ENCODE results near the gene TMED1. TPM values are rescaled to one million over a fixed set of nuclear protein-coding genes. Genes with fewer than 3 reads are reported as not detected.
A peak's percentile ranks its signal among the peaks of the same experiment; 100 is the strongest.

TMED1 gene
- total and polyA plus RNA-seq, 2 of the 13 experiments (the other 11 are each of a cell fraction or from before 2014, with no cell fraction given) = 48.3 to 51.8 TPM

GRCh38 chr19:10836479-10837330 lies 693 bp upstream of the TMED1 start (continued):
- TF ChIP-seq TCF12 (IDR thresholded peaks at IDR 0.05) (no peak), TCF12 (CRISPR knock-in tag; IDR thresholded peaks at IDR 0.05) (no peak), PHF20 (CRISPR knock-in tag; IDR thresholded peaks at IDR 0.05) (peak; percentile 60; the same call in 1 of the 2 replicates), ZNF17 (CRISPR knock-in tag; IDR thresholded peaks at IDR 0.05) (no peak), ZNF362 (CRISPR knock-in tag; IDR thresholded peaks at IDR 0.05; ENCODE audit: borderline replicate concordance) (peak; percentile 3; the same call in 1 of the 2 replicates), NKX3-1 (CRISPR knock-in tag; IDR thresholded peaks at IDR 0.05) (0 out of 2 replicates have a peak, but pooled peaks have one; percentile 76), ZNF773 (CRISPR knock-in tag; IDR thresholded peaks at IDR 0.05; ENCODE audit: borderline replicate concordance) (peak; percentile 72; the same call in 1 of the 2 replicates), ZNF512 (CRISPR knock-in tag; IDR thresholded peaks at IDR 0.05) (no peak), IRF9 (CRISPR knock-in tag; IDR thresholded peaks at IDR 0.05; ENCODE audit: borderline replicate concordance) (peak; percentile 69; the same call in 1 of the 2 replicates), KDM2A (CRISPR knock-in tag; IDR thresholded peaks at IDR 0.05; ENCODE audit: borderline replicate concordance, low read depth) (no peak), MAFG (CRISPR knock-in tag; IDR thresholded peaks at IDR 0.05) (no peak), ZKSCAN5 (CRISPR knock-in tag; IDR thresholded peaks at IDR 0.05) (0 out of 2 replicates have a peak, but pooled peaks have one; percentile 42), PCBP2 (optimal IDR thresholded peaks at IDR 0.05; ENCODE audit: low read depth, low read length, poor library complexity, severe bottlenecking) (no peak), ZNF784 (CRISPR knock-in tag; IDR thresholded peaks at IDR 0.05; ENCODE audit: borderline replicate concordance) (peak; percentile 90), KMT2B (CRISPR knock-in tag; IDR thresholded peaks at IDR 0.05) (0 out of 2 replicates have a peak, but pooled peaks have one; percentile 34), HES4 (CRISPR knock-in tag; IDR thresholded peaks at IDR 0.05; ENCODE audit: borderline replicate concordance) (peak; percentile 25; the same call in 1 of the 2 replicates), POLR2AphosphoS5 (IDR thresholded peaks at IDR 0.05; ENCODE audit: low read depth, low read length) (no peak; the same call in 1 of the 2 replicates), TARDBP (CRISPR knock-in tag; IDR thresholded peaks at IDR 0.05) (peak; percentile 5; the same call in 1 of the 2 replicates), ZNF563 (CRISPR knock-in tag; IDR thresholded peaks at IDR 0.05) (peak; percentile 92), ZNF225 (CRISPR knock-in tag; IDR thresholded peaks at IDR 0.05) (peak; percentile 58), ZBTB2 (CRISPR knock-in tag; IDR thresholded peaks at IDR 0.05; ENCODE audit: low read depth) (peak; percentile 38), ZNF75D (CRISPR knock-in tag; IDR thresholded peaks at IDR 0.05; ENCODE audit: borderline replicate concordance) (peak; percentile 19; the same call in 1 of the 2 replicates), ZMYM3 (CRISPR knock-in tag; IDR thresholded peaks at IDR 0.05) (0 out of 2 replicates have a peak, but pooled peaks have one; percentile 10)
